H1 (cell line): ENCODE data around the gene MYBPHL. TPM values are rescaled to one million over a fixed set of nuclear protein-coding genes. Genes with fewer than 3 reads are reported as not detected.

Experiments used
- RBBP5 ChIP-seq: IDR thresholded peaks from 2 replicates; pipeline ENCODE4 v1.7.1; 2012; ENCODE audit warnings: low read depth, mild to moderate bottlenecking, inconsistent platforms, low read length, moderate library complexity, borderline replicate concordance
- RNF2 ChIP-seq: fragments of 200-900, 300-1000 bp; sonication (generic); IDR thresholded peaks from 2 replicates; pipeline ENCODE4 v1.7.1; 2016; ENCODE audit warnings: borderline replicate concordance, low read depth, mild to moderate bottlenecking, antibody characterized with exemption, low read length; ENCODE audit not compliant: poor library complexity, severe bottlenecking; ENCODE audit errors: missing control alignments
- polyA plus RNA-seq, 7 experiments: library from polyadenylated mRNA; depleted of rRNA in 3 of 7; stranded (reverse) in 5 of 7; unstranded in 2 of 7; fragments of >200 nt in 5 of 7; fragments of 200-250 nt in 2 of 7; gene quantifications; 1 replicate in 5 of 7; 2 replicates in 1 of 7; 4 replicates in 1 of 7; pipeline versions ENCODE4 v1.2.1 to v1.2.3, GENCODE V29; 2011 to 2013; ENCODE audit warnings: missing spikeins in 2 of 7, mixed read lengths in 2 of 7
- total RNA-seq: library from RNA; stranded (reverse); fragmentation: NEBNext Ultra II Directional; extraction: Animal tissue kit (Norgen Biotek cat#: 25700); gene quantifications from 2 replicates; pipeline ENCODE4 v1.2.1, GENCODE V29; 2021
- TF ChIP-seq, protein P1 (sequence below), 3 experiments: IDR thresholded peaks; 1 replicate in 2 of 3; 2 replicates in 1 of 3; pipeline versions ENCODE4 v1.5.1 to v1.6.1; 2011; ENCODE audit warnings: low read length in 3 of 3, mild to moderate bottlenecking in 3 of 3, inconsistent platforms in 2 of 3, low read depth in 1 of 3, moderate library complexity in 1 of 3; ENCODE audit not compliant: insufficient read depth in 1 of 3; ENCODE audit errors: control extremely low read depth in 1 of 3

MYBPHL gene
- total and polyA plus RNA-seq, 2 of the 8 experiments (the other 6 are each of a cell fraction or from before 2014, with no cell fraction given): 0.24 to 0.30 TPM

DNA sequence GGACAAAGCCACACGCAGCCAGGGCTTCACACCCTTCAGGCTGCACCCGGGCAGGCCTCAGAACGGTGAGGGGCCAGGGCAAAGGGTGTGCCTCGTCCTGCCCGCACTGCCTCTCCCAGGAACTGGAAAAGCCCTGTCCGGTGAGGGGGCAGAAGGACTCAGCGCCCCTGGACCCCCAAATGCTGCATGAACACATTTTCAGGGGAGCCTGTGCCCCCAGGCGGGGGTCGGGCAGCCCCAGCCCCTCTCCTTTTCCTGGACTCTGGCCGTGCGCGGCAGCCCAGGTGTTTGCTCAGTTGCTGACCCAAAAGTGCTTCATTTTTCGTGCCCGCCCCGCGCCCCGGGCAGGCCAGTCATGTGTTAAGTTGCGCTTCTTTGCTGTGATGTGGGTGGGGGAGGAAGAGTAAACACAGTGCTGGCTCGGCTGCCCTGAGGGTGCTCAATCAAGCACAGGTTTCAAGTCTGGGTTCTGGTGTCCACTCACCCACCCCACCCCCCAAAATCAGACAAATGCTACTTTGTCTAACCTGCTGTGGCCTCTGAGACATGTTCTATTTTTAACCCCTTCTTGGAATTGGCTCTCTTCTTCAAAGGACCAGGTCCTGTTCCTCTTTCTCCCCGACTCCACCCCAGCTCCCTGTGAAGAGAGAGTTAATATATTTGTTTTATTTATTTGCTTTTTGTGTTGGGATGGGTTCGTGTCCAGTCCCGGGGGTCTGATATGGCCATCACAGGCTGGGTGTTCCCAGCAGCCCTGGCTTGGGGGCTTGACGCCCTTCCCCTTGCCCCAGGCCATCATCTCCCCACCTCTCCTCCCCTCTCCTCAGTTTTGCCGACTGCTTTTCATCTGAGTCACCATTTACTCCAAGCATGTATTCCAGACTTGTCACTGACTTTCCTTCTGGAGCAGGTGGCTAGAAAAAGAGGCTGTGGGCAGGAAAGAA lies 32.0 kb downstream of the MYBPHL start (continued):
- TF ChIP-seq, protein P1, sequence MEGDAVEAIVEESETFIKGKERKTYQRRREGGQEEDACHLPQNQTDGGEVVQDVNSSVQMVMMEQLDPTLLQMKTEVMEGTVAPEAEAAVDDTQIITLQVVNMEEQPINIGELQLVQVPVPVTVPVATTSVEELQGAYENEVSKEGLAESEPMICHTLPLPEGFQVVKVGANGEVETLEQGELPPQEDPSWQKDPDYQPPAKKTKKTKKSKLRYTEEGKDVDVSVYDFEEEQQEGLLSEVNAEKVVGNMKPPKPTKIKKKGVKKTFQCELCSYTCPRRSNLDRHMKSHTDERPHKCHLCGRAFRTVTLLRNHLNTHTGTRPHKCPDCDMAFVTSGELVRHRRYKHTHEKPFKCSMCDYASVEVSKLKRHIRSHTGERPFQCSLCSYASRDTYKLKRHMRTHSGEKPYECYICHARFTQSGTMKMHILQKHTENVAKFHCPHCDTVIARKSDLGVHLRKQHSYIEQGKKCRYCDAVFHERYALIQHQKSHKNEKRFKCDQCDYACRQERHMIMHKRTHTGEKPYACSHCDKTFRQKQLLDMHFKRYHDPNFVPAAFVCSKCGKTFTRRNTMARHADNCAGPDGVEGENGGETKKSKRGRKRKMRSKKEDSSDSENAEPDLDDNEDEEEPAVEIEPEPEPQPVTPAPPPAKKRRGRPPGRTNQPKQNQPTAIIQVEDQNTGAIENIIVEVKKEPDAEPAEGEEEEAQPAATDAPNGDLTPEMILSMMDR (IDR thresholded peaks at IDR 0.05; ENCODE audit: control extremely low read depth in 1 of 3, insufficient read depth in 1 of 3, low read depth in 1 of 3, low read length in 3 of 3): no peak
- TF ChIP-seq RNF2 (no peak), RBBP5 (no peak)
